NT2/D1 (cell line): ENCODE results near the gene GRB10.

Source experiments
- SUZ12 ChIP-seq: IDR thresholded peaks from 2 replicates; pipeline ENCODE4 v1.6.1; 2011; ENCODE audit not compliant: insufficient read length, insufficient read depth; ENCODE audit errors: extremely low read depth
- YY1 ChIP-seq: IDR thresholded peaks from 2 replicates; pipeline ENCODE4 v1.6.1; 2011; ENCODE audit not compliant: insufficient read length, insufficient read depth
- ZNF274 ChIP-seq: IDR thresholded peaks from 2 replicates; pipeline ENCODE4 v1.6.1; 2011; ENCODE audit warnings: mild to moderate bottlenecking, low read depth, low read length

- TF ChIP-seq YY1 (no peak), ZNF274 (no peak), SUZ12 (no peak)
Observed at GRCh38 chr7:50682079-50682478, 100.6 kb downstream of the GRB10 start.
